ENCODE data around the gene DPEP1.

DNA sequence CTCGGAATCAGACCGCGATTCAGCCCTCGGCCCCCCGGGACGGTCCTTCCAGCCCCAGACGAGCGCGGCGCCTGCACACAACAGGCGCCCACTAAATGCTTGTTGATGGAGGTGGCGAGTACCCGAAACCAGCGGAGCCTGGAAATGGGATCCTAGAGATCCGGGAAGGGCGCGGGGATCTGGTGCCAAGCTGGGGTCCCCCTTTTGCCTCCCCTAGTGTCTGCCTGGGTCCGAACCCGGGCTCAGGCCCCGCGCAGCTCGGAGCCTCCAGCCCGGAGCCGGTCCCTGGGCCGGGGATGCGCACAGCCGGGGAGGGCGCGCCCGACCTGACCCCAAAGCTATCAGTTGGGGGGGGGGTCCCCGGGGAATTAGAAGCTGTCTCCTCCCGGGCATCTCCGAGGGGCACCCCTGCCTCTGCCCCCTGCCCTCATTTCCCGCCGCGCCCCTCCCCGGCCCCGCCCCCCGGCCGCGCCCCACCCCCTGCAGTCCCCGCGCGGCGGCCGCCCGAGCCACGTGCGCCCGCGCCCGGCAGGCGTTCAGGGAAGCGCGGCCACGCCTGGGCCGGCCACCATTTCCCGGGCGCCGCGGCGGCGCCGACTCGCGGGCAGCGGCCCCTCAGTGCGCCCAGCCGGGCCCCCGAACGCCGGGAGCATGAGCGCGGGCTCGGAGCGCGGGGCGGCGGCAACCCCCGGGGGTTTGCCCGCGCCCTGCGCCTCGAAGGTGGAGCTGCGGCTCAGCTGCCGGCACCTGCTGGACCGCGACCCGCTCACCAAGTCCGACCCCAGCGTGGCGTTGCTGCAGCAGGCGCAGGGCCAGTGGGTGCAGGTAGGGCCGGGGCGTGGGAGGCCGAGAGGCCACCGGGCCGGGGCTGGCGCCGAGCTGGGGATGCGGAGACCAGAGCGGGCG is 37.9 kb upstream of the DPEP1 start, which contains the start of gene CPNE7:
- TF ChIP-seq POLR2AphosphoS5 (IDR thresholded peaks at IDR 0.05; ENCODE audit: low read depth, low read length): no peak
- TF ChIP-seq POLR2A (IDR thresholded peaks at IDR 0.05; ENCODE audit: low read depth, low read length): peak; percentile 24; the same call in 1 of the 2 replicates
- TF ChIP-seq TAF1 (IDR thresholded peaks at IDR 0.05; ENCODE audit: borderline replicate concordance, low read depth, low read length): no peak
